ENCODE measurements around the gene HPCAL1. TPM values are rescaled to one million over a fixed set of nuclear protein-coding genes. Genes with fewer than 3 reads are reported as not detected.

Gene HPCAL1
- total RNA-seq, 1 donor from 2014 or later = 13.1 TPM

GRCh38 chr2:10342245-10342951 is 39.7 kb downstream of the HPCAL1 start:
- Mint-ChIP-seq H3K27me3 (ENCODE audit: unreplicated experiment) (peaks cover 2% of the 10 kb centered on the region), H3K4me1 (ENCODE audit: low read depth, unreplicated experiment) (peaks cover 22% of the 10 kb centered on the region), H3K27ac (ENCODE audit: unreplicated experiment) (no peak overlapping the region), H3K4me3 (ENCODE audit: unreplicated experiment) (no peak overlapping the region), H3K9me3 (ENCODE audit: unreplicated experiment) (peaks cover 7% of the 10 kb centered on the region), H3K36me3 (ENCODE audit: unreplicated experiment) (no peaks in the 10 kb centered on the region)
- TF ChIP-seq, protein P1, sequence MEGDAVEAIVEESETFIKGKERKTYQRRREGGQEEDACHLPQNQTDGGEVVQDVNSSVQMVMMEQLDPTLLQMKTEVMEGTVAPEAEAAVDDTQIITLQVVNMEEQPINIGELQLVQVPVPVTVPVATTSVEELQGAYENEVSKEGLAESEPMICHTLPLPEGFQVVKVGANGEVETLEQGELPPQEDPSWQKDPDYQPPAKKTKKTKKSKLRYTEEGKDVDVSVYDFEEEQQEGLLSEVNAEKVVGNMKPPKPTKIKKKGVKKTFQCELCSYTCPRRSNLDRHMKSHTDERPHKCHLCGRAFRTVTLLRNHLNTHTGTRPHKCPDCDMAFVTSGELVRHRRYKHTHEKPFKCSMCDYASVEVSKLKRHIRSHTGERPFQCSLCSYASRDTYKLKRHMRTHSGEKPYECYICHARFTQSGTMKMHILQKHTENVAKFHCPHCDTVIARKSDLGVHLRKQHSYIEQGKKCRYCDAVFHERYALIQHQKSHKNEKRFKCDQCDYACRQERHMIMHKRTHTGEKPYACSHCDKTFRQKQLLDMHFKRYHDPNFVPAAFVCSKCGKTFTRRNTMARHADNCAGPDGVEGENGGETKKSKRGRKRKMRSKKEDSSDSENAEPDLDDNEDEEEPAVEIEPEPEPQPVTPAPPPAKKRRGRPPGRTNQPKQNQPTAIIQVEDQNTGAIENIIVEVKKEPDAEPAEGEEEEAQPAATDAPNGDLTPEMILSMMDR (IDR thresholded peaks at IDR 0.05; ENCODE audit: partially characterized antibody, unreplicated experiment) = no peak
- DNase-seq = no peak

DNA sequence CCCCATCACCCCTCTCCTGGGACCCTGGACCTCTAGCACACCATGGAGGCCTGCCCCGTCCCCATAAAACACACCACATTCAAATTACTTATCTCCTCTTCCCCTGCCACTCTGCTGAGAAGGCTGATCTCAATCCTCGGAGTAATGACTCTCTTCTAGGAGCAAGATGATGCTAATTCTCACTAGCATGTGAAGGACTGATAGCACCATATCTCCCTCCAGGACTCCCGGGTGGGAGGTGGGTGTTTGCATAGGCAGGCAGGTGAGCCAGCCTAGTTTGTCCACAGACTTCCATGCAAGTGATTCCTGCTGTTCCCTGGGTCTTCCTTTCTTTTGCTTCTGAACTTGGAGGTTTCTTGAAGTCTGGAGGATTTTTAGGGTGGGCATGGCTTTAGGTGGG is 40.5 kb downstream of the HPCAL1 start:
- TF ChIP-seq, protein P1 (IDR thresholded peaks at IDR 0.05; ENCODE audit: partially characterized antibody, unreplicated experiment) = no peak
- DNase-seq = no peak
- Mint-ChIP-seq H3K9me3 (ENCODE audit: unreplicated experiment) (peaks cover 7% of the 10 kb centered on the region), H3K27ac (ENCODE audit: unreplicated experiment) (peak overlapping the region; percentile 65), H3K36me3 (ENCODE audit: unreplicated experiment) (no peaks in the 10 kb centered on the region), H3K4me1 (ENCODE audit: low read depth, unreplicated experiment) (peaks cover 24% of the 10 kb centered on the region), H3K4me3 (ENCODE audit: unreplicated experiment) (no peak overlapping the region), H3K27me3 (ENCODE audit: unreplicated experiment) (peaks cover 2% of the 10 kb centered on the region)

DNA sequence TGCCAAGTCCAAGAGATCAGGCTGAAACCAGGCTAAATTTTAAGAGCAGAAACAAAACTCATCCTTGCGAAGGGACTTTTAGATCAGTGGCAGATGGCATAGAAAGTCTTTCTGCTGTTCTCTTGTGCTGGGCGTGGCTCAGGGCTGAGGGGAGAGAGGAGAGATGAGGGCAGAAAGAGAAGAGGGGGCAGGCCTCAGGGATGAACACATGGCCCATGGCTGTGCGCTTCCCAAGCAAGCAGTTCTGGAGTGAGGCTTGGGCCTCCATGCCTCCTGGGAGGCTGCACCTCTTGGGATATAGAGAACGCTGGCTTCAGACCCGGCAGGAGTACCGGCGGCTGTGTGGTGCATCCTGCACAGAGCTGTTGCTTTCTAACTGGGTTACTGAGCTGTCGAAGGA is 41.0 kb downstream of the HPCAL1 start:
- peaks cover 2% of the 10 kb centered on the region for H3K27me3 Mint-ChIP-seq (ENCODE audit: unreplicated experiment)
- no peak for DNase-seq
- peak overlapping the region; percentile 47 for H3K4me3 Mint-ChIP-seq (ENCODE audit: unreplicated experiment)
- peaks cover 7% of the 10 kb centered on the region for H3K9me3 Mint-ChIP-seq (ENCODE audit: unreplicated experiment)
- peaks cover 24% of the 10 kb centered on the region for H3K4me1 Mint-ChIP-seq (ENCODE audit: low read depth, unreplicated experiment)
- H3K36me3 Mint-ChIP-seq (ENCODE audit: unreplicated experiment) = no peaks in the 10 kb centered on the region
- TF ChIP-seq, protein P1 (IDR thresholded peaks at IDR 0.05; ENCODE audit: partially characterized antibody, unreplicated experiment) = no peak
- peak overlapping the region; percentile 65 for H3K27ac Mint-ChIP-seq (ENCODE audit: unreplicated experiment)

DNA sequence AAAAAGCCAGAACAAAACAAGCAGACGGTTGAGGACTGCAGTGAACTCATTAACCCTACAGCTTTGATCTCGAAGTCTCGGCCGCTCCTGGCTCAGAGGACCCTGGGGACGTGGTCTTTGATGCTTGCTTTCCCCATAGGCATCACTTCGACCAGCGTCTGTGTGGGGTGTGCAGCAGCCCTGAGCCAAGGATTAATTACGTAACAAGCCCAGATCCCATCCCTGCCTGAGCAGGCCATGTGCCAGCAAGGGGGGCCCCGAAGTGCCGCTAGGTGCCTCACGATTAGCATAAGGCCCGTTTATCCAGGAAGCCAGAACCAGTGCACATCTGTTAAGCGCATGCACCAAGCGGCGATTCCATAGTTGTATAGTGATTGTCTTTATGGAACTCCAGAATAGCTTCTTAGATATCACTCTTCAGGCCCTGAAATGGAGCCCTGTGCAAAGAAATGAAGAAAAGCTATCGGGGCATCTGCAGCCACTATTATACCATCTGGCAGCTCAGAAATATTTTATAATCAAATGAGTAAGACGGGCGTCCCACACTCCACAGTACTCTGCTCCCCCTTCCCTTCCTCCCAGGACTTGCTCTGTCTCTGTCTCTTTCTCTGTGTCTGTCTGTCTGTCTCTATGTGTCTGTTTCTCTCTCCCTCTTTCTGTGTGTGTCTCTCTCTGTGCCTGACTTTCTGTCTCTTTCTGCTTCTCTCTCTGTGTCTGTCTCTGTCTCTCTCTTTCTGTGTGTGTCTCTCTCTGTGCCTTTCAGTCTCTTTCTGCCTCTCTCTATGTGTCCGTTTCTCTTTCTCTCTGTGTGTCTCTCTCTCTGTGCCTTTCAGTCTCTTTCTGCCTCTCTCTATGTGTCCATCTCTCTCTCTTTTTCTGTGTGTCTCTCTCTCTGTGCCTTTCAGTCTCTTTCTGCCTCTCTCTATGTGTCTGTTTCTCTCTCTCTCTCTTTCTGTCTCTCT is 41.7 kb downstream of the HPCAL1 start:
- H3K27me3 Mint-ChIP-seq (ENCODE audit: unreplicated experiment) = peaks cover 2% of the 10 kb centered on the region

More for the DNA sequence above, 41.7 kb downstream of the HPCAL1 start:
- H3K9me3 Mint-ChIP-seq (ENCODE audit: unreplicated experiment) = peaks cover 7% of the 10 kb centered on the region
- H3K27ac Mint-ChIP-seq (ENCODE audit: unreplicated experiment) = peak overlapping the region; percentile 83
- peak overlapping the region; percentile 47 for H3K4me3 Mint-ChIP-seq (ENCODE audit: unreplicated experiment)
- TF ChIP-seq, protein P1 (IDR thresholded peaks at IDR 0.05; ENCODE audit: partially characterized antibody, unreplicated experiment) = no peak
- H3K36me3 Mint-ChIP-seq (ENCODE audit: unreplicated experiment) = no peaks in the 10 kb centered on the region
- H3K4me1 Mint-ChIP-seq (ENCODE audit: low read depth, unreplicated experiment) = peaks cover 24% of the 10 kb centered on the region
- peak; percentile 69 for DNase-seq

Measured in glutamatergic neuron (in vitro differentiated cells).